Medulla oblongata (tissue), 1 donor: ENCODE results near the gene SLC35G2.
A peak's percentile ranks its signal among the peaks of the same experiment; 100 is the strongest.
"Not testable (repeated sequence)": the region's sequence is repeated elsewhere in the genome, so short reads cannot be mapped to it uniquely, and the experiment has no call there.

Source experiments
- DNase-seq: peaks from one replicate; pipeline ENCODE4 v3.0.0-alpha.2; 2015; ENCODE audit errors: extremely low spot score

Gene SLC35G2

GRCh38 chr3:136818769-136819391 is at the start of gene SLC35G2:
TSS of gene SLC35G2 (plus strand) at chr3:136819126. CDS start at chr3:136854461, 35,335 bp downstream.
- peak; percentile 60 for DNase-seq

GRCh38 chr3:136772709-136773108 is 46.2 kb upstream of the SLC35G2 start:
- no peak for DNase-seq

GRCh38 chr3:136778865-136779264 is 40.1 kb upstream of the SLC35G2 start:
- DNase-seq: no peak

- DNase-seq: no peak
Observed at GRCh38 chr3:136780741-136781140, 38.2 kb upstream of the SLC35G2 start.

GRCh38 chr3:136783708-136784191 is 35.2 kb upstream of the SLC35G2 start:
- no peak for DNase-seq

- peak; percentile 55 for DNase-seq
Observed at GRCh38 chr3:136787349-136787748, 31.6 kb upstream of the SLC35G2 start.

GRCh38 chr3:136788154-136788553 is 30.8 kb upstream of the SLC35G2 start:
- no peak for DNase-seq

- no peak for DNase-seq
Observed at GRCh38 chr3:136789976-136790375, 28.9 kb upstream of the SLC35G2 start.

GRCh38 chr3:136790786-136791185 is 28.1 kb upstream of the SLC35G2 start:
- no peak for DNase-seq

- DNase-seq: peak; percentile 70
Observed at GRCh38 chr3:136792556-136793330, 26.2 kb upstream of the SLC35G2 start.

GRCh38 chr3:136801146-136801545 is 17.8 kb upstream of the SLC35G2 start:
- DNase-seq: not testable (repeated sequence)

- DNase-seq: peak; percentile 61
Observed at GRCh38 chr3:136802481-136802996, 16.4 kb upstream of the SLC35G2 start.

- DNase-seq: no peak
Observed at GRCh38 chr3:136804141-136804540, 14.8 kb upstream of the SLC35G2 start.

GRCh38 chr3:136804813-136805212 is 14.1 kb upstream of the SLC35G2 start:
- no peak for DNase-seq

- DNase-seq: peak; percentile 45
Observed at GRCh38 chr3:136805795-136806194, 13.1 kb upstream of the SLC35G2 start.

- no peak for DNase-seq
Observed at GRCh38 chr3:136811701-136812100, 7.2 kb upstream of the SLC35G2 start.

GRCh38 chr3:136817448-136817847 is 1.5 kb upstream of the SLC35G2 start:
- peak; percentile 73 for DNase-seq

- peak; percentile 32 for DNase-seq
Observed at GRCh38 chr3:136818191-136818768, 646 bp upstream of the SLC35G2 start.

GRCh38 chr3:136819392-136819730 is 435 bp downstream of the SLC35G2 start:
- DNase-seq: peak; percentile 27

GRCh38 chr3:136819731-136820679 is 1.1 kb downstream of the SLC35G2 start:
- peak; percentile 22 for DNase-seq

- no peak for DNase-seq
Observed at GRCh38 chr3:136831461-136831860, 12.5 kb downstream of the SLC35G2 start.
